HEK293 (cell line): ENCODE data around the gene PIK3AP1.

Experiments used
- ZBTB8A ChIP-seq: fragments of 450-650 bp; formaldehyde crosslinking; IDR thresholded peaks from 2 replicates; pipeline ENCODE4 v1.5.1; 2016; ENCODE audit warnings: missing biosample characterization, missing genetic modification characterization
- ZNF530 ChIP-seq: fragments of 450-650 bp; formaldehyde crosslinking; IDR thresholded peaks from 2 replicates; pipeline ENCODE4 v1.5.1; 2016; ENCODE audit warnings: low read depth, missing biosample characterization, missing genetic modification characterization

- TF ChIP-seq ZNF530 (tag by site-specific recombination) (no peak), ZBTB8A (no peak)
Measured at GRCh38 chr10:96596422-96597407, 123.6 kb downstream of the PIK3AP1 start.
